HEK293 (cell line): ENCODE measurements around the gene FAF2.

ENCODE experiments used
- CTCF ChIP-seq: fragments of 450-650 bp; formaldehyde crosslinking; IDR thresholded peaks from 2 replicates; pipeline ENCODE4 v1.5.1; 2016; ENCODE audit warnings: missing biosample characterization, missing genetic modification characterization
- ELK4 ChIP-seq: IDR thresholded peaks from 2 replicates; pipeline ENCODE4 v1.6.1; 2011; ENCODE audit warnings: mild to moderate bottlenecking, low read depth, low read length, borderline replicate concordance
- ZBTB20 ChIP-seq: fragments of 450-650 bp; formaldehyde crosslinking; IDR thresholded peaks from 2 replicates; pipeline ENCODE4 v1.5.1; 2016; ENCODE audit warnings: missing biosample characterization, missing genetic modification characterization
- ZBTB48 ChIP-seq: fragments of 450-650 bp; formaldehyde crosslinking; IDR thresholded peaks from 2 replicates; pipeline ENCODE4 v1.5.1; 2016; ENCODE audit warnings: missing biosample characterization, missing genetic modification characterization
- ZBTB49 ChIP-seq: fragments of 450-650 bp; formaldehyde crosslinking; IDR thresholded peaks from 2 replicates; pipeline ENCODE4 v1.5.1; 2016; ENCODE audit warnings: missing biosample characterization, missing genetic modification characterization, low read depth
- ZEB2 ChIP-seq: fragments of 450-650 bp; formaldehyde crosslinking; IDR thresholded peaks from 2 replicates; pipeline ENCODE4 v1.5.1; 2016; ENCODE audit warnings: missing biosample characterization, missing genetic modification characterization
- ZNF121 ChIP-seq: fragments of 450-650 bp; formaldehyde crosslinking; IDR thresholded peaks from 2 replicates; pipeline ENCODE4 v1.5.1; 2016; ENCODE audit warnings: missing biosample characterization, missing genetic modification characterization
- ZNF174 ChIP-seq: fragments of 450-650 bp; formaldehyde crosslinking; IDR thresholded peaks from 2 replicates; pipeline ENCODE4 v1.5.0; 2017; ENCODE audit warnings: missing biosample characterization, mild to moderate bottlenecking, missing genetic modification characterization
- ZNF221 ChIP-seq: fragments of 450-650 bp; formaldehyde crosslinking; IDR thresholded peaks from 2 replicates; pipeline ENCODE4 v1.5.1; 2017; ENCODE audit warnings: missing biosample characterization, missing genetic modification characterization, borderline replicate concordance
- ZNF274 ChIP-seq, 2 experiments: fragments of 200-500 bp in 1 of 2; fragments of 450-650 bp in 1 of 2; sonication (Bioruptor generic) in 1 of 2; formaldehyde crosslinking in 1 of 2; IDR thresholded peaks; 2 replicates each; pipeline versions ENCODE4 v1.5.1 to v1.6.1; 2014 to 2016; ENCODE audit warnings: borderline replicate concordance in 1 of 2, inconsistent platforms in 1 of 2, low read length in 1 of 2, missing biosample characterization in 1 of 2, missing genetic modification characterization in 1 of 2
- ZNF664 ChIP-seq: fragments of 450-650 bp; formaldehyde crosslinking; IDR thresholded peaks from 2 replicates; pipeline ENCODE4 v1.5.1; 2016; ENCODE audit warnings: missing biosample characterization, missing genetic modification characterization
- ZNF670 ChIP-seq: fragments of 450-650 bp; formaldehyde crosslinking; IDR thresholded peaks from 2 replicates; pipeline ENCODE4 v1.5.1; 2016; ENCODE audit warnings: missing biosample characterization, missing genetic modification characterization, low read depth
- ZNF76 ChIP-seq: fragments of 450-650 bp; formaldehyde crosslinking; IDR thresholded peaks from 2 replicates; pipeline ENCODE4; 2016; ENCODE audit warnings: low read depth, missing biosample characterization, missing genetic modification characterization, borderline replicate concordance
- ZNF792 ChIP-seq: fragments of 450-650 bp; formaldehyde crosslinking; IDR thresholded peaks from 2 replicates; pipeline ENCODE4 v1.5.1; 2016; ENCODE audit warnings: missing biosample characterization, missing genetic modification characterization

GRCh38 chr5:176499273-176499672, 51.1 kb downstream of the FAF2 start:
- TF ChIP-seq ZNF174 (no peak), ZEB2 (tag by site-specific recombination) (no peak), CTCF (tag by site-specific recombination) (no peak), ZNF221 (no peak), ZNF76 (tag by site-specific recombination) (no peak), ZNF121 (no peak), ZNF670 (no peak), ZBTB20 (tag by site-specific recombination) (no peak), ZNF274 (IDR thresholded peaks at IDR 0.05; ENCODE audit: low read length) (no peak), ZNF274 (tag by site-specific recombination; IDR thresholded peaks at IDR 0.05; ENCODE audit: borderline replicate concordance) (no peak), ZBTB48 (tag by site-specific recombination) (no peak), ZBTB49 (tag by site-specific recombination) (no peak), ZNF792 (tag by site-specific recombination) (no peak), ELK4 (no peak), ZNF664 (tag by site-specific recombination) (no peak)
